Activated CD4-positive, alpha-beta T cell treated with anti-CD3 and anti-CD28 coated beads, Interleukin-2, amount 50 U/mL, for 4 hours (primary cell): ENCODE results near the gene THADA.
"Not testable (repeated sequence)": the region's sequence is repeated elsewhere in the genome, so short reads cannot be mapped to it uniquely, and the experiment has no call there.

ENCODE experiments used
- DNase-seq, 2 experiments: peaks; one replicate each; pipeline ENCODE4 v3.0.0-alpha.2; 2020

THADA gene

DNA sequence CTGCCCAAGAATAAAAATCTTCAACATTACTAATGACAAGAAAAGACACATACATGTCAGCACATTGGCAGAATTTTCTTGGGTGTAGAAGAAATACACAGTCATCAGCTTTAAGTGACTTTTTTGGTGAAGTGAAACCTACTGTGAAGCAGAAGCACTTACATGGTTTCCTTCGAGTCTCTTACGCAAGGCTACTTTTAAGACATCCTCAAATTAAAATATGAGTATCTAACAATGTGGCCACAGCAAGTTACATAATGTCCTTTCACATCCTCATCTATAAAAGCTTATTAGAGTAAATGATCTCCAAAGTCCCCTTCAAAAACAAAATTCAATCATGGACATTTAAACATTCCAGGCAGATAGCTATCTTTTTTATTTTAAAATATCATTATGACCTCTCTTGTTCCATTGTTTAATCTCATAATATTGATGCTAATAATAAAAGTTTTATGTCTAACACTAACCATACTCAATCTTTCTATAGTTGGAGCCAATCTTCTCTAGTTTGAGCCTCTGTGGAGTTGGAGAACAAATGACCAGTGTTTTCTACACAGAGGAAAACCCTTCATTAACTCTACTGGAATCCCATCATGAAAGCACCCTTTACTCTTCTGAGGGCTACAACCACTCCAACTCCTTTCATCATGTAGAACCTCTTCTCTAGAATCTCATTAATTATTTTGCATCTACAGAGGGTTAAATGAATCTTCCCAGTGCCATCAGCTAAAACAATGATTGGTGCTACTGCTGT lies 187.3 kb downstream of the THADA start:
- no peak for DNase-seq

DNA sequence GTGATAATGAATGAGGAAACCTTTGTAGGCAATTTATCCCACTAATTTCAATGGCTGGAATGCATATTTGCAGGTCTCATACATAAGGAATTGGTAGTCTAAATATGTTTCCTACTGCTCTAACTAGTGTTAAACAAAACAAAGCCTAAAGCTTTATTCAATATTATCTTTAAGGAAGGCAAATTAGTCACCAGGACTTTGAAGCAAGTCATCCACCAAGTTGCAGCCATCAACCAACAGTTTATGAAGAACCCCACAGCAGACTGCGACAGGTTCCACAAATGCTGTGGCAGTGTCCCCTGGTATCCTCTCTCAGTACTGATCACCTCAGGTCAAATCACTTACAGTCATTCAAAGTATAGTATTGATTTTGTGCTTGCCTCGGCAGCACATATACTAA lies 187.9 kb downstream of the THADA start:
- DNase-seq, result no peak

- DNase-seq, result no peak
Observed at GRCh38 chr2:43406651-43407279, 189.1 kb downstream of the THADA start.

- DNase-seq, result no peak
Observed at GRCh38 chr2:43405829-43406228, 190.0 kb downstream of the THADA start.

DNA sequence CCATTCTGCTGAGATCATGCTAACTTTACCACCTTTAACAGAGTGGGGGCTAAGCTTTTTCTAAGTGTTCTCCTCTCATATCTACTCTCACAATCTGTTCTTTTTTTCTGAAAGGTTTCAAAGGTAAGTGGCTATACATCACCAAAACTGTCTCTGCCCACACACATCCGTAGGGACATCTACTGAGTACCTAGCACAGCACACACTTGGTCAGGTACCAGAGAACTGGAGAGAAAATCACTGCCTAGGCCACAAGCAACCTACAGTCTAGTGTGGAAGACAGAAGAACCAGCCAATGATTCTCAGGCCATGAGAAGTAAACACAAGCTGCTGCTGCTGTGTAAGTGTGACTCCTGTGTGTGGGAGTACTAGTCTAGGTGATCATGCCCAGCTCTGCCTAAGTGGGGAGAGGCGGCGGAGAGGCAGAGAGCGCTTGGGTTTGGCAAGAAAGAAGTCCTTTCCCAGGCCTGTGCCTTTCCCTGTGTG lies 193.3 kb downstream of the THADA start:
- no peak for DNase-seq

GRCh38 chr2:43402002-43402401 lies 193.8 kb downstream of the THADA start:
- DNase-seq, result no peak

DNA sequence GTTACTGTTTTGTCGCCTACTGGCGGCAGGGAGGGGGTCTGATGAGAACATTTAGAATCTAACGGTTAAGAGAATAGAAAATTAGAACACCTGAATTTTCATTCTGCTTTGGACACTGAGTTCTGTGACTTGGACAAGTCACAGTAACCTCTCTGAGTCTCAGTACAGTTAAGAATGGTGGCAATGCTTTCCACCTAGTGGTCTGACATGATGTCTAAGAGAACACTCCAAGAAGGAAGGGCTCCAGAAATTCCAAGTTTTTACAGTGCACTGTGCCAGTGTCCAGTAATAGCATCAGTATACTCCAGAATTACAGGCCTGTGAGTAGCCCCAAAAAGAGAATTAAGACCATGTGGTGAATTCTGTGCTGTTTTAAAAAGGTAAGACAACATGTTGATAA lies 195.3 kb downstream of the THADA start:
- DNase-seq, result no peak

- DNase-seq, result no peak
Observed at GRCh38 chr2:43399515-43400264, 196.1 kb downstream of the THADA start.

DNA sequence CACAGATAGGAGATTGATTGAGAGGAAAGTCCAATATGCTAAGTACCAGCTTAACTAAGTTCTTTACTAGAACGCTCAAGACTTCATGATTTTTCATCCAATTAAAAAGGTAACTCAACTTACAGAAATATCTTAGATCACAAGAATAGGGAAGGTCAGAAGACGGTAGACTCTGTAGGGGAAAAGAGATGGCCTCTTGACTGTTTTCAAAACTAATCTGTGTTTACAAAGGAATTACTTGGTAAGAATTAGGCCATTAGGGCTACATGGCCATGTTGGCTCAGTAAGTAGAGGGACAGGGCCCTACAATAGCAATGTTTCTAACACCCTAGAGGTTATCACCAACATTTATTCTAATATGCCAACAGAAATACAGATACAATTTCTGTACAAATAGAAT lies 196.7 kb downstream of the THADA start:
- DNase-seq, result no peak

DNA sequence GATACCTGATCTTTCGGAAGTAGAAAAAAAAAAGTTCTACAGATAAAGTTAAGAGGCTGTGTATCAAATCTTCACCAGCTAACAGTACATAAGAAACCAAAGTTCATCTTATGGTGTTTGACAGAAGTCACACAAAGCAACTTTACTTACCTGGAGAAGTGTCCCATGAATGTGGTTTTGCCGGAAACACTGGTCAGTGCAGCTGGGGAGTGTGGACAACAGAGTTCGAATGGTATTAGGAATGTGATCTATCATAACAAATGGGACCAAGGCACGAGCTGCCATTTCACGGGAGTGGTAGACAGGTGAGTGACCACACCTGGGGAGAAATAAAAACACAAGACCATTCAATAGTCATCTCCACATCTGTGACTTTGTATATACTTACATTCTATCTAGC lies 198.0 kb downstream of the THADA start:
- DNase-seq, result no peak

DNA sequence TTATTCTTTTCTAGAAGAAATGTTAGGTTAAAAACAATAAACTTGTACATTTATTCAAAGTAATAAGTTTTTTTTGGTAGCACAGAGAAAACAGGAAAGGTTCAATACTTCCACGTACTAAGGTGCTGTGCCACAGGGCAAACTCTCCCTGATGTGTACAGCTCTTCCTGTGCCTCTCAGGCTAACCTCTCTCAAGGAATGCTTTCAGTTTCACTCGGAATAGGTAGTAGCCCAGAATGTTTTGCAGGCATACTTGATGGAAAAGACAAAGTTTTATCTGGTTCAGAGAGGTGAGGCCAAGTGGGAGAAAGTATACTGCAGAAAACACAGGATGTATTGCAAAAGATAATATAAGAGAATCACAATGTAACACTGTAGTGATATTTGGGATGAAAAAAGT lies 198.4 kb downstream of the THADA start:
- no peak for DNase-seq

DNA sequence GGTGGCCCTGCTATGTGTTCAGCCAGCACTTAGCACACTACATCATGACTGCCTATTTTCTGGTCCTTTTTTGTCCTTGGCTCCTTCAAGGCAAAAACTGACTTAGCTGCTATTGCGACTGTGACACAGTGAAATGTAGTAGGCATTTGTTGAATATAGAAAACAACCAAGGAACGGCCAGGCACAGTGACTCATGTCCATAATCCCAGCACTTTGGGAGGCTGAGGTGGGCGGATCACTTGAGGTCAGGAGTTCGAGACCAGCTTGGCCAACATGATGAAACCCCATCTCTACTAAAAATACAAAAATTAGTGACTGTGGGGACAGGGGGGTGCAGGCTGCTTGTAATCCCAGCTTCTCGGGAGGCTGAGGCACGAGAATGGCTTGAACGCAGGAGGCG lies 199.5 kb downstream of the THADA start:
- not testable (repeated sequence) for DNase-seq

DNA sequence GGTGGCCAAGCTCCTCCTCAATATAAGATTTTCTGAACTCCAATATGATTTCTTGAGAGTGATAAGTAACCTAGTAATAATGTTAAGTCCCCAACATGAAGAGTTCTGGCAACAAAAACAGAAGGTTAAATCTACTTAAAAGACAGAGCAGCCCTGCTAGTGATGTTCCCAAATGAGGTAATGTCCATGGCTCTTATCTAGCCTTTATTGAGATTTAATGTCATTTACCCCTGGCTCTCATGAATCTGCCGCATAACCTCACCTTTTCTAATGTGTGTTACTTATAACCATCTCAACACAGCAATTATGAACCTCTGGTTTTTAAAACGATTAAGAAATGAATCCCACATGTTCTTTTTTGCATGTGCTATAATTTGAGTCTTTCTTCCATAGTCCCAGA lies 201.9 kb downstream of the THADA start:
- no peak for DNase-seq

- DNase-seq, result no peak
Observed at GRCh38 chr2:43391878-43392215, 204.0 kb downstream of the THADA start.

DNA sequence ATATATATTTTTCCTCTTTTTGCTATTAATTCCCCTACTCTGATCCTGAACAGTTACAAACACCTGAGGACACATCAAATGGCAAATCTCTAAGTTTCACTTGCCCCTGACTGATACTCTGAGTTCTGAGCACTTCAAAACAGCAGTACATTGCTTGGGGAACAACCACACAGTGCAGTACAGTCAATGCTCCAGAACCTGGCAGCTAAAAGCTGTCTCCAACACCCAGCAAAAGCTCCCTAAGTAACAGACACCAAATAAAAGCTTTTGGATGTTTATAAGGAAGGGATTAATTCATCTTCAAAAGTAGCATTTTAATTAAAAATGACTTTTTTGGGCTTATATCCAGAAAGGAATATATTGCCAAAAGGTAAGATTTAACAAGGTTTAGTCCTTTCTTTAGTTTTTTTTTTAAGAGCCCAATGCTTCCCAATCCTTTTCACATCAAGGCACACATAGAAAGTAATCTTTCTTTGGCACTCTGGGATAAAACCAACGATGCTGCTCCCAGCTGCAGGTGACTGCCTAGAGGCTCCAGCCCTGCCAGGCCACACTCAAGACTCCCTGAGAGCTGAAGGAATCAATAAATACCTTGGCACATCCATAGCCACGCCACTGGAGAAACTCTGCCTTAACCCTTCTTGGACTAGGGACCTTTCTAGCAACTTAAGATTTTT lies 204.5 kb downstream of the THADA start:
- no peak for DNase-seq

GRCh38 chr2:43389581-43390466 lies 206.0 kb downstream of the THADA start:
- DNase-seq, result no peak

GRCh38 chr2:43388371-43388770 lies 207.5 kb downstream of the THADA start:
- no peak for DNase-seq

- no peak for DNase-seq
Observed at GRCh38 chr2:43387092-43388062, 208.5 kb downstream of the THADA start.

DNA sequence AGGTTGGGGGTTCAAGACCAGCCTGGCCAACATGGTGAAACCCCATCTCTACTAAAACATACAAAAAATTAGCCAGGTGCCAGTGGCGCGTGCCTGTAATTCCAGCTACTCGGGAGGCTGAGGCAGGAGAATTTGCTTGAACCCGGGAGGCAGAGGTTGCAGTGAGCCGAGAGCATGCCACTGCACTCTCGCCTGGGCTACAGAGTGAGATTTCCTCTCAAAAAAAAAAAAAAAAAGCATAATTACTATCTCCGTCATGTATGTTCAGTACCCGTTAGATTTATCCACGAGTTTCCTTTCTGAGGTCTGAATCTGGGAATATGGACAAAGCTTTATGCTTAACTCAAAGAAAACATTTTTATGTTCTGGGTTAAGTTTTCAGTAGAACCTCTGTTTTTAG lies 209.2 kb downstream of the THADA start:
- DNase-seq, result not testable (repeated sequence)

DNA sequence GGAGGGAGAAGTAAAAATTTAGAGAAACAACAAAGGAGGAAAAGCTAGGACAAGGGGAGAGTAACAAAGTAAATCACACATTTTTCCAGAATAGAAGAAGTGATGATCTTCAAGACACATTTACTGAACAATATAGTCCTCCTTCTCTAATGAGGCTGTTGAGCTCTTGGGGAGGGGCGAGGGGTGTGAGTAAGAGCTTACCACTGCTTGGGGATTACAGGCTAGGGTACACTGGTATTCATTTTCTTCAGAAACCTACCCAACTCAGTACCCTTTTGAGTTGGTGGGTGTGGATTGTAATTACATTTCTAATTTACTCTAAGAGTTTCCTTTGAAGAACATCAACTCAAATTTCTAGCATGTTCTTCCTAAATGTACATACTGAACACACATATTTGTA lies 211.7 kb downstream of the THADA start:
- no peak for DNase-seq

DNA sequence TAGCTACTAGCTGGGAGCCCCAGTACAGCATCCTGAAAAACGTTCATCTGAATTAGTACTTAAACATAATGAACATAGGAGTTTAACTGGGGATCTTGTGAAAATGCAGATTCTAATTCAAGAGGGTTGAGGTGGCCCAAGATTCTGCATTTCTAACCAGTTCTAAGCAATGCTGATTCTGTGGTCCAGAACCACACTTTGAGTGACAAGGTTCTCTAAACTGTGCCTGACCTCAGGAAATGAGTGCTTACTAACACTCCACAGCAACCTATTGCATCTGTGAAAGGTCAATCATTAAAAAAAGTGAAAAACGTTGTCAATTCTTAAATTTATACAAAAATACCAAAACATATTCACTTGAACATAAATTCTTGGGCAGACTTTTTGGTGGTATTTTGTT lies 212.3 kb downstream of the THADA start:
- no peak for DNase-seq
